Heart right ventricle (tissue), 16 donors: ENCODE results near the gene NFKBIL1. TPM values are rescaled to one million over a fixed set of nuclear protein-coding genes. Genes with fewer than 3 reads are reported as not detected.

Experiments used
- ATAC-seq, 8 donors: fragments of 200-7000 bp; cut with Tn5 transposase; one replicate each; pipeline ENCODE4 v1.9.1; 2020; ENCODE audit warnings: mild to moderate bottlenecking in 8 of 8, moderate library complexity in 8 of 8, moderate number of reproducible peaks in 1 of 8
- DNase-seq, 2 donors: peaks; one replicate each; pipeline ENCODE4 v3.0.0-alpha.2; 2020
- H3K27ac ChIP-seq, 10 donors: fragments of 200-600 bp; sonication (generic) in 2 of 10; one replicate each; pipeline versions ENCODE4 v1.5.0 to v1.8.0; 2020 to 2022; ENCODE audit warnings: mild to moderate bottlenecking in 3 of 10
- H3K27me3 ChIP-seq, 7 donors: fragments of 200-600 bp; one replicate each; pipeline ENCODE4 v1.8.0; 2021 to 2022; ENCODE audit warnings: mild to moderate bottlenecking in 2 of 7
- H3K36me3 ChIP-seq, 9 donors: fragments of 200-600 bp; sonication (generic) in 1 of 9; one replicate each; pipeline versions ENCODE4 v1.5.0 to v1.8.0; 2020 to 2022; ENCODE audit warnings: mild to moderate bottlenecking in 2 of 9
- H3K4me1 ChIP-seq, 9 donors: fragments of 200-600 bp; sonication (generic) in 1 of 9; one replicate each; pipeline versions ENCODE4 v1.5.0 to v1.8.0; 2020 to 2022; ENCODE audit warnings: mild to moderate bottlenecking in 4 of 9
- H3K4me3 ChIP-seq, 10 donors: fragments of 200-600 bp; sonication (generic) in 2 of 10; one replicate each; pipeline versions ENCODE4 v1.5.0 to v1.8.0; 2020 to 2022; ENCODE audit warnings: mild to moderate bottlenecking in 7 of 10, moderate library complexity in 2 of 10
- H3K9me3 ChIP-seq, 11 donors: fragments of 200-600 bp in 10 of 11; sonication (generic) in 2 of 11; one replicate each; pipeline versions ENCODE4 v1.5.0 to v1.8.0; 2013 to 2022; ENCODE audit warnings: mild to moderate bottlenecking in 2 of 11, control low read depth in 1 of 11, moderate library complexity in 1 of 11
- WGBS, 2 donors: extraction: QIAGEN DNeasy Blood & Tissue Kit; methylation state at CpG; one replicate each; pipeline ENCODE4 v1.1.7; 2013; ENCODE audit warnings: inconsistent platforms in 1 of 2; 5-methylcytosine and 5-hydroxymethylcytosine counted together
- intact Hi-C, 10 donors: fragments of 100-400 bp; cut with DNase I; formaldehyde crosslinking; loops; one replicate each; pipeline versions ENCODE4 v1.11.1 to v1.14.2; 2022
- polyA plus RNA-seq, 2 donors: library from polyadenylated mRNA; stranded (reverse); fragments of 200-250 nt; gene quantifications; one replicate each; pipeline ENCODE4 v1.2.3, GENCODE V29; 2013
- total RNA-seq, 10 donors: library from RNA; stranded (reverse); fragmentation: NEBNext Ultra II Directional in 3 of 10; extraction: Animal tissue kit (Norgen Biotek cat#: 25700) in 3 of 10; gene quantifications; one replicate each; pipeline versions ENCODE4 v1.2.1 to v1.2.4, GENCODE V29; 2021 to 2023
- TF ChIP-seq, protein P1 (sequence below), 9 donors: fragments of 200-600 bp; sonication (generic) in 2 of 9; IDR thresholded peaks; one replicate each; pipeline versions ENCODE4 v1.5.0 to v1.8.0; 2021 to 2022; ENCODE audit warnings: antibody characterized with exemption in 9 of 9, mild to moderate bottlenecking in 5 of 9, moderate library complexity in 1 of 9
- donor health status: Arrhythmogenic right ventricular cardiomyopathy.
- donor health status: ischemic (EF 13 %, LVEDD 7.1; RV severe dilation, severe dysfunction).
- donor health status: healthy with polysubstance abuse.
- donor health status: DM: no; HTN: yes; CAD: no.
- donor health status: DM: no; HTN: no; CAD: no.
- donor health status: ischemic (EF 25% LVEDD 6.9; RV normal size, moderate dysfunction).
- donor health status: ischemic (EF 25% LVEDD 5.7; RV mildly dilated, moderate dysfunction).
- donor health status: healthy.
- donor health status: DM: yes; HTN: yes; CAD: no.
- donor health status: Ischemic cardiomyopathy.
- donor health status: ischemic (EF 35%, LVEDD 5.7; RV mildly dilated, moderate dysfunction).
- donor health status: nonischemic (EF 11% LVEDD 7.7; RV severe dilation, severe dysfunction).
- donor health status: DM: yes; HTN: yes; CAD: no.
- donor health status: PGD.
- donor health status: ischemic (EF 29% LVEDD 5.4; RV normal size, mild dysfunction).
- donor health status: nonischemic (EF 23%, LVEDD 6.1; RV moderate dilation, normal function).

Gene NFKBIL1
- total and polyA plus RNA-seq, 12 donors = 9.7 to 22.2 (median 12.1) TPM

DNA sequence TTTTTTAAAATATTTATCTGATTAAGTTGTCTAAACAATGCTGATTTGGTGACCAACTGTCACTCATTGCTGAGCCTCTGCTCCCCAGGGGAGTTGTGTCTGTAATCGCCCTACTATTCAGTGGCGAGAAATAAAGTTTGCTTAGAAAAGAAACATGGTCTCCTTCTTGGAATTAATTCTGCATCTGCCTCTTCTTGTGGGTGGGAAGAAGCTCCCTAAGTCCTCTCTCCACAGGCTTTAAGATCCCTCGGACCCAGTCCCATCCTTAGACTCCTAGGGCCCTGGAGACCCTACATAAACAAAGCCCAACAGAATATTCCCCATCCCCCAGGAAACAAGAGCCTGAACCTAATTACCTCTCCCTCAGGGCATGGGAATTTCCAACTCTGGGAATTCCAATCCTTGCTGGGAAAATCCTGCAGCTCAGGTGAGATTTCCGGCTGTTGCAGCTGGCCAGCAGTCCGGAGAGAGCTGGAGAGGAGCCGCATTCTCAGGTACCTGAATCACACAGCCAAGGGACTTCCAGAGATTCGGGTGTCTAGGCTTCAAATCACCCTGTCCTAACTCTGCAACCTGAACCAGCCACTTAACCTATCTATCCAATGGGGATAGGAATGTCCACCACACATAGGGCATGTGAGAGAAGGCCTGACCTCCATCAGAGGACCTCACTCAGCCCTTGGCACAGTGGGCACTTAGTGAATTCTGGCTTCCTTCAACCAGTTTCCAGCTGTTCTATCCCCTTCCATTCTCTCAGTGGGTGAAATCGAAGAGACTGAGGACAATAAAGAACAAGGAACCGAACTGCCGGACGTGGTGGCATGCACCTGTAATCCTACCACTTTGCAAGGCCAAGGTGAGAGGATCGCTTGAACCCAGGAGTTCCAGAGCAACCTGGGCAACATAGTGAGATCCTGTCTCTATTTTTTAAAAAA is 31.0 kb downstream of the NFKBIL1 start:
- WGBS, 2 donors = 79% methylated on average over 12 of the region's 12 CpGs
- TF ChIP-seq, protein P1, sequence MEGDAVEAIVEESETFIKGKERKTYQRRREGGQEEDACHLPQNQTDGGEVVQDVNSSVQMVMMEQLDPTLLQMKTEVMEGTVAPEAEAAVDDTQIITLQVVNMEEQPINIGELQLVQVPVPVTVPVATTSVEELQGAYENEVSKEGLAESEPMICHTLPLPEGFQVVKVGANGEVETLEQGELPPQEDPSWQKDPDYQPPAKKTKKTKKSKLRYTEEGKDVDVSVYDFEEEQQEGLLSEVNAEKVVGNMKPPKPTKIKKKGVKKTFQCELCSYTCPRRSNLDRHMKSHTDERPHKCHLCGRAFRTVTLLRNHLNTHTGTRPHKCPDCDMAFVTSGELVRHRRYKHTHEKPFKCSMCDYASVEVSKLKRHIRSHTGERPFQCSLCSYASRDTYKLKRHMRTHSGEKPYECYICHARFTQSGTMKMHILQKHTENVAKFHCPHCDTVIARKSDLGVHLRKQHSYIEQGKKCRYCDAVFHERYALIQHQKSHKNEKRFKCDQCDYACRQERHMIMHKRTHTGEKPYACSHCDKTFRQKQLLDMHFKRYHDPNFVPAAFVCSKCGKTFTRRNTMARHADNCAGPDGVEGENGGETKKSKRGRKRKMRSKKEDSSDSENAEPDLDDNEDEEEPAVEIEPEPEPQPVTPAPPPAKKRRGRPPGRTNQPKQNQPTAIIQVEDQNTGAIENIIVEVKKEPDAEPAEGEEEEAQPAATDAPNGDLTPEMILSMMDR (IDR thresholded peaks at IDR 0.05) = no peak
- H3K36me3 ChIP-seq = peaks cover 0 to 19% (median 0%) of the 10 kb centered on the region in 9 donors
- no peak for DNase-seq
- no peak for ATAC-seq
- H3K4me1 ChIP-seq = peaks cover 0 to 70% (median 18%) of the 10 kb centered on the region in 9 donors
- peak overlapping the region in 2 of 10 donors; percentile 21 to 90 for H3K27ac ChIP-seq
- no peaks in the 10 kb centered on the region for H3K9me3 ChIP-seq
- intact Hi-C loops = no loop called here
- H3K4me3 ChIP-seq = peak overlapping the region in 1 of 10 donors; percentile 65
- H3K27me3 ChIP-seq = no peaks in the 10 kb centered on the region

DNA sequence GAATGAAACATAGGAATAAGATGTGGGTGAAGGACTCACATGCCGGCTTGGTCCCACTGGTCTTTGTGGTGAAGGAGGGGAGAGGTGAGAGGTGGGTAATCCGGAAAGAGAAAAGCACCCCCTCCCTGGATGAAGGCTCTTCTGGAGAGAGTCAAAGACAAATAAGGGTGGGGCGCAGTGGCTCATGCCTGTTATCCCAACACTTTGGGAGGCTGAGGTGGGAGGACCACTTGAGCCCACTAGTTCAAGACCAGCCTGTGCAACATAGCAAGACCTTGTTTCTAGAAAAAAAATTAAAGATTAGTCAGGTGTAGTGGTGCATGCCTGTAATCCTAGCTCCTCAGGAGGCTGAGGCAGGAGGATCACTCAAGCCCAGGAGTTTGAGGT is 31.7 kb downstream of the NFKBIL1 start:
- H3K4me3 ChIP-seq = no peak overlapping the region
- TF ChIP-seq, protein P1 (IDR thresholded peaks at IDR 0.05) = no peak
- ATAC-seq (no peak), DNase-seq (no peak)
- peaks cover 0 to 19% (median 0%) of the 10 kb centered on the region in 9 donors for H3K36me3 ChIP-seq
- H3K27me3 ChIP-seq = no peaks in the 10 kb centered on the region
- intact Hi-C loops = no loop called here
- H3K9me3 ChIP-seq = no peaks in the 10 kb centered on the region
- peak overlapping the region in 1 of 10 donors; percentile 3 for H3K27ac ChIP-seq
- peaks cover 0 to 76% (median 18%) of the 10 kb centered on the region in 9 donors for H3K4me1 ChIP-seq
- 90 to 94% methylated on average over 3 of the region's 3 CpGs for WGBS, 2 donors

DNA sequence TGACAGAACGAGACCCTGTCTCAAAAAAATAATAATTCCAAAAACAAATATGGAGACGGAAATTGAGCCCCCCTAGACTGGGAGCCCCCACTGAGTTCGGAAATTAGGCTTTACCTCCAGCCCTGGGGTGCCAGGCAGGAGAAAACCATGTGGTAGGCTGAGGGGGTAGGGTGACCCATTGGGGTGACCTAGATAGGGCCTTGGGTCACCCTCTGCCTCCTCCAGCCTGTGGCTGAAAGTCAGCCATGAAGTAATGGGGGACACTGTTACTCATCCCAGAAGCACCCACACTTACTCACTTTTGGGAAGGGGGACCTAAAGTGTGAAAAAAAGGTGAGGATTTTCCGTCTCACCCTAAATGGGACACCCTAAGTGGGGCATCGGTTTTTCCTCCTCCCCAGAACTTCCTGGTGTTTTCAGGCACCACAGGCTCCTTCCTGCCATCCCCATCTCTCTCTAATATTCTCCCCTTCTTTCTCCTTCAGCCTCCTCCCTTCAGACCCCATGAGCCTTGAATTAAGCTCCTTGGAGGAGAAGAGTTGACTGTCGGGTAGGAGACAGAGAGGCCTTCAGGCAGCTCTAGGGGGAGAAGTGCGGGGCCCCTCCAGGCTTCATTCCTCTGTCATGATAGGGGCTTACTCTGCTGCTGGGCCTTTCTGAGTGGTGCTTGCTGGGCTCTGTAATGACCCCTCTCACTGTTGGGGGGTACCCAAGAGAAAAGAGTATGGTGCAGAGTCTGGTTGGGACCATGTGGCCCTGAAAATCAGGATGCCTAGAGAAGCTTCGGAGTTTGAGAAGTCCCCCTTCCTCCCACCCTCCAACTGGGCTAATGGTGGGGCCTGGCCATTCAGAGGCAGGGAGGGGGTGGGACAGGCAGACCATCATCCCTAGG is 32.4 kb downstream of the NFKBIL1 start:
- Histone ChIP-seq H3K4me3 (peak overlapping the region in 3 of 10 donors; percentile 80 to 86 (median 81)), H3K9me3 (no peaks in the 10 kb centered on the region), H3K36me3 (peaks cover 0 to 19% (median 0%) of the 10 kb centered on the region in 9 donors), H3K27me3 (no peaks in the 10 kb centered on the region), H3K27ac (peak overlapping the region in 1 of 10 donors; percentile 94), H3K4me1 (peaks cover 0 to 77% (median 17%) of the 10 kb centered on the region in 9 donors)
- intact Hi-C loops = loop anchor here in 6 of 10 donors (2.0 to 5.0 kb wide), 5 partner anchors 17 to 33 kb away; partner anchors contain the start of genes ATP6V1G2 (in 5 of the 6) and NFKBIL1 (in 5 of the 6)
- ATAC-seq = no peak
- WGBS, 2 donors = 92 to 95% methylated on average over 8 of the region's 8 CpGs
- DNase-seq = no peak
- TF ChIP-seq, protein P1 (IDR thresholded peaks at IDR 0.05) = no peak

DNA sequence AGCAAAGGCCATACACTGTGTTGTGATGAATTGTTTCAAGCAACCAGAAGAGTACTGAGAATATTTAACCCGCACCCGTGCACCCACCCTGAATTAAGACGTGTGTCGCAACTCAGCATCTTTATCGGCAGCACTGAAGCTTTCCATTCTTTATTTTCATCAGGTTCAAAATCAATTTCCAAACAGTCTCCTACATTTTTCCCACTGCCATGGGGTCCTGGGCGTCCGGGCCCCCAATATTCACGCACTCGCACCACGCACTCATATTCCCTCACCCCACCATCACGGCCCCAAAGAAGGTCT is 33.0 kb downstream of the NFKBIL1 start:
- Histone ChIP-seq H3K9me3 (no peaks in the 10 kb centered on the region), H3K27ac (peak overlapping the region in 9 of 10 donors; percentile 63 to 94 (median 86)), H3K27me3 (no peaks in the 10 kb centered on the region), H3K36me3 (peaks cover 0 to 19% (median 0%) of the 10 kb centered on the region in 9 donors), H3K4me3 (peak overlapping the region in 9 of 10 donors; percentile 73 to 97 (median 84)), H3K4me1 (peaks cover 0 to 77% (median 17%) of the 10 kb centered on the region in 9 donors)
- DNase-seq (no peak), ATAC-seq (no peak)
- TF ChIP-seq, protein P1 (IDR thresholded peaks at IDR 0.05) = no peak
- intact Hi-C loops = loop anchor here in 6 of 10 donors (2.0 to 5.0 kb wide), 5 partner anchors 16 to 34 kb away; partner anchors contain the start of genes ATP6V1G2 (in 5 of the 6) and NFKBIL1 (in 5 of the 6)
- WGBS, 2 donors = 30 to 44% methylated on average over 11 of the region's 11 CpGs
